Stimulated activated CD8-positive, alpha-beta memory T cell treated with anti-CD3 and anti-CD28 coated beads, Interleukin-12 subunit alpha, Interleukin-12 subunit beta, amount 100 ng/mL, for 4 hours (primary cell): ENCODE measurements around the gene GNB1L.
A peak's percentile ranks its signal among the peaks of the same experiment; 100 is the strongest.

Source experiments
- DNase-seq: peaks from one replicate; pipeline ENCODE4 v3.0.0-alpha.2; 2020; ENCODE audit warnings: low read depth

The GNB1L gene

DNA sequence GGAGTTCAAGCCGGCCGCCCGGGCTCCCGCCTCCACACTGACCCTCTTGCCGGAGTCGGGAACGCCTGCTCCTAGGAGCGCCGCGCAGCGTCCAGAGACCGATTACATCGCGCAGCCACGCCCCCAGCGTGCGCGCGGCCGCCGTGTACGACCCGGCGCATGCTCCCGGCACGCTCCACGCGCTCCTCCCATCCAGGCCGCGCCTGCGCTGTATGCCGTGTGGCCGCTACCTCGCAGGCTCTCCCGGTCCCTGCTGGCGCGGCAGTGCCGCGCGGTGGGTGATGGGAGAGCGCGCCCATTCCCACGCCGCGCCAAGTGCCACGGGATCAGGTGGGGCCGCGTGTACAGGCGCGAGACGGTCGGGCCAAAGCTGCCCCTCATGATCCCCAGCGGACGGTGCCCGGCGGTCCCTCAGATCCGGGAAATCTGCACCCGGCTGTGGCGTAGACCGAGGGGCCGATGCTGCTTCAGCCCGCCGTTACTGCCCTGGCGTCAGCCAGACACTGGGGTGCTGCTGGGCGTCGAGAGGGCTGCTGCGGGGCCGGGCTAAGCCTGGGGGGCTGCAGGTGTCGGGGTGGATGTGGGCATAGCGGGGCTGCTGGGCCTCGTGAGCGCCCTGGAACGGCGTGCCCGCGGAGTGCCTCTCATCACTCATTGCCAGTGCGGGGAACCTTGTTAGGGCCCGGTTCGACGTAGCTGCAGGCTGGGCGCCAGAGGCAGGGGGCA, at the start of gene GNB1L, which contains the start of gene RTL10:
GNB1L (minus strand) TSS at position 97 of the 726 bp plus-strand sequence. CDS start 33,519 bp downstream, outside the sequence.
RTL10 (minus strand) TSS at position 97 of the 726 bp plus-strand sequence. CDS start 2,613 bp downstream, outside the sequence.
- peak; percentile 94 for DNase-seq

DNA sequence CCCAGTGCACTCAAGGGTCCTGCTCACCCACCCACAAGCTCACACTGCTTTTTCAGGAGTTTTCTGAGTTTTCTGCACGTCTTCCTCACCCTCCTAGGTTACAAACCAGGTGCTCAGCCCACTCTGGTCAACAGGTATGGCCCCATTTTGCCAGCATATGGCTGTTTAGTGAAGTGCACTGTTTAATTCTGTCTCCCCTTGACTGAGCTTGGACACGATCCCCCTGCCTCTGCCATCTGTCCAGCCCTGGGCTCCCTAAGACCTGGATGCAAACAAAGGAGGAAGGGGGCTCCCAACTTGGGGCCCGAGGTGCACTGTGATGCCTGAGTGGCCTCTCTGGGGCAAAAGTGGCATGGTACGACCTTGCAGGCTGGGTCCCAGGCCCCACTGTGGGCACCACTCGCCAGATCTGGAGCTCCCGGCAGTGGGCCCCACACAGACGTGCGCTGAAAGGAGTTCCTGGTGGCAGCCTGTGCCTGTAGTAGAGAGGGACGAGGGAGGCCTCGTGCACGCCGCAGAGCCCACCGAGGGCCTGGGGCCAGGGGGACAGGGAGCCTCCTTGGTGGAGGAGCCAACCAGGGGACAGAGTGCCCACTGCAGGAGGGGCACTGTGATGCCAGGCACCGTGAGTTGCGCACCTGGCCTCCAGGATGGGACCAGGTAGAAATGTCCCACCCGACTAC, 49.6 kb upstream of the GNB1L start:
- no peak for DNase-seq

DNA sequence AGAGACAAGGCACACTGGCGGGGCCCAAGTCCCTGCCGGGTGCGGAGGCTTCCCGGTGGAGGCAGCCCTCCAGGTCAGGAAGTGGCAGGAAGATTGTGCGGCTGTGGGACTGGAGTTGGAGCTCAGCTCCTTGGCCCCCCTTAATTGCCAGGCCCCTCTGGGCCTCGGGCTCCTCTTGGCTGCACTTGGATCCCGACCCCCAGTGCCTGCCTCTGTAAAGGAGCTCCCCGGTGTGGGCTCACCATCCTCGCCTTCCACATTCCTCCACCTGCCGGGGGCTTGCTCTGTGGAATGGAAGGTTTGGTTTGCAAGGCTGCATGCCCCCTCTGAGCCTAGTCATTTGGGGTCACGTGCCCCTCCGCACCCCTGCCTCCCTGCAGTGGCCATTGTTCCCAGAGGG, 48.8 kb upstream of the GNB1L start:
- DNase-seq, result no peak

DNA sequence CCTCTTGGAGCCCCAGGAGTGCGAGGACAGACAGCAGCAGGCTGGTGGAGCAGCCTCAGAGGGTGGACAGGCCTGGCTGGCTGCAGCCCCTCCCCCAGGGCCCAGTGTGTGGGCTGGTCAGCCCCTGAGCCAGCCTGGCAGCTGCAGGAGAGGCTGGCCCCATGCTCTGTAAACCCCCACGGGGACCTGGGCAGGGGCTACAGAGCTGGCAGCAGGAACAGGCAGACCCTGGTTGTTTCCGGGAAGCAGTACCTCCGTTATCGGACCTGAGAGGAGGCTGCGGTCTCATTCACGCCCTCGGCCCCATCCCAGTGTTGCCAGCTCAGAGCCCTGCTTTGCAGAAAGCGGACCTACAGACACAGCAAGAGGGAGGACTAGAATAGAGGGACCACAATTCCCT, 48.4 kb upstream of the GNB1L start:
- no peak for DNase-seq

DNA sequence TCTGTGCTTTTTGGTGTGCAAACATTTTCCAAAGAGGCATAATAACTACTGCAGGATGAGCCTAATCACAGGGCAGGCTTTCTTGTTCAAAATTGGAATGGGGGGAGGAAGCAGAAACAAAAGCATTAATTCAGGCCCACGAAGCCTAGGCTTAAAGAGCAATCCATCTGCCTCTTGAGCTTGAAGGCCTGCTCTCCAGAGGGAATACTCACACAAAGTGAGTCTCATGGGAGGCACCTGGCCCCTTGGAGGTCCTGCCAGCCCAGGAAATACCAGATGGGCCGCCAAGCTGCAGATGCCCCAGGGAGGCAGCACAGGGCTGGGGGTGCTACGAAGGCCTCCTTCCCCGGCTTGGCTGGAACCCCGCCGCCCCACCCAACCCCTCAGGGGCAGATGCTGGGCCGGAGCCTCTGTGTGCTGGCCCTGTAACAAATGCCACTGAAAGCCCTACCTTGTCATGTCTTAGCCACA, 47.6 kb upstream of the GNB1L start:
- DNase-seq, result no peak

- DNase-seq, result no peak
Observed at GRCh38 chr22:19901577-19902244, 47.0 kb upstream of the GNB1L start.

DNA sequence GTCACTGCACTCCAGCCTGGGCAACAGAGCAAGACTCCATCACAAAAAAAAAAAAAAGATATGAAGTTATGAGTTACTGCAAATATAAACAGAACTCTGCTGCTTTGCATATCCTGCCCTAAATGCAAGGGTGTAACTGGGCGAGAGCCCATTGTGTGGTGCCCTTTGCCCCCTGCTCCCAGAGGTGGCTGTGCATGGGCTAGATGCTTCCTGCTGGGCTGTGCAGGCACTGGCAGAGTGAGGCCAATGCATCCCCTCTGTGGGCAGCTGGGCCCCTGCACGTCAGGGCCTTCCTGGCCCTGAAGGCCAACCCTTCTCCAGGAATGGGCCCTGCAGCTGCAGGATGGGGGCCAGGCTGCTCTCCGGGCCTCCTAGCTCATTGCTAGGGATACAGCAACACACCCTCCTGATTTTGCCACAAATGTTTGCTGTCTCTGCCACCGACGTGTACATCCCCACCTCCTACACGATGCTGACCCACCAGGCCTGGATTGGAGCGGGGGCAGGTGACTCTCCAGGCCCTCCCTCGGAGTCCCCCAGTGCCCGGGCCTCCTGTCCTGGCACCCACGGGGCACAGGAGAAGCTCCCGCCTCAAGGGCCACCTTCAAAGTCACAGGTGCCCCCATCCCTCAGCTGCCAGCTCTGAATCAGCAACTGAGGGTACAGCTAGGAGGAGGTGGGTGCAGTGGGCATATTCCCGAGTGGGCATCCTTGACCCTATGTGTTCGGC, 46.2 kb upstream of the GNB1L start:
- DNase-seq, result no peak

DNA sequence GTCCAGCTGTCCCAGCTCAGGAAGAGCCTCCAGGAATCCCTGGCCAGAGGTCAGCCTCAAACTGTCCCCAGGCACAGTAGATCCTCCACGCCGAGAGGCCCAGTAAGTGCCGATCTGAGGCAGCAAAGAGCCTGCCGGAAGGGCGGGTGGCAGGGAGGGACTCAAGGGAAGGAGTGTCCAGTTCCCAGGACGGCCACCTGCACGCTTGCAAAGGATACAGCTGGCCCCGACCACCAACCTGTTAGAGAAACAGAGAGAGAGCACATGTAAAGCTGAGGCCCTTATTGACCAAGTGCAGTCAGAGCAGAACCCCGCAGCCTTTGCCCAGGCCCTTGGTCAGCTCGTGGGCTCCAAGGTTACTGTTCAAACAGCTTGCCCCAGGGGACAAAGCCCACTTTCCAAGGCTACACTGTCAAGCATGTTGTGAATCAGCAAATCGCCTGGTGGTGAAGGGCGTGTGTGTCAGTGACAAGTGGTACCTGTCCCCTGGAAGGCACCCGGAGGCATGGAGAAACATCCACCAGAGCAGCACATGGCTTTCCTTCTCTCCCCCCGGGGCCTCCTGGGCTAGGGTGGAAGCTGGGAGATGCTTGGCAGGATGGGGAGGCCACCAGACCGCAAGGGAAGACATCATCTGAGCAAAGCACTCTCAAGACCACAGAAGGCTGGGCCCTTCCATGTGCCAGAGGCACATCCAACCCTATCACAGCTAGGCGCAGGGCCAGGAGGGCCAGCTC, 44.3 kb upstream of the GNB1L start:
- no peak for DNase-seq

- DNase-seq, result no peak
Observed at GRCh38 chr22:19898145-19898544, 43.5 kb upstream of the GNB1L start.

DNA sequence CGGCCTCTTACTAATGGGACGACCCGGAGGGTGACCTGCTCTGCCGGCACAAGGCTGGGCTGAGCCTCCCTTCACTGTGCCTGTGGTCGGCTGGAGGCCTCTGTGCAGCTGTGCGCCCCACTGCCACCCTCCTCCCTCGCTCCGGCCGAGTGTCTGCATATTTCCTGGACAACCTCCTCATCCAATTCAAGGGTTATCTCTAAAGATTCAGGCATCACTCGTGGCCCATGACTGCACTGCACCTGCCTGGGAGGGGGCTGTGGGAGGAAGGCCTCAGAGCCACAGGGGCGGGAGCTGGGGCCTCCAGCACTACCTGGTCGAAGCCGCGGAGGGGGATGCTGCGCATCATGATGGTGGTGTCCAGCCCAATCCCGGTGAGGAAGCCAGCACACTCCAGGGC, 43.1 kb upstream of the GNB1L start:
- DNase-seq, result no peak

DNA sequence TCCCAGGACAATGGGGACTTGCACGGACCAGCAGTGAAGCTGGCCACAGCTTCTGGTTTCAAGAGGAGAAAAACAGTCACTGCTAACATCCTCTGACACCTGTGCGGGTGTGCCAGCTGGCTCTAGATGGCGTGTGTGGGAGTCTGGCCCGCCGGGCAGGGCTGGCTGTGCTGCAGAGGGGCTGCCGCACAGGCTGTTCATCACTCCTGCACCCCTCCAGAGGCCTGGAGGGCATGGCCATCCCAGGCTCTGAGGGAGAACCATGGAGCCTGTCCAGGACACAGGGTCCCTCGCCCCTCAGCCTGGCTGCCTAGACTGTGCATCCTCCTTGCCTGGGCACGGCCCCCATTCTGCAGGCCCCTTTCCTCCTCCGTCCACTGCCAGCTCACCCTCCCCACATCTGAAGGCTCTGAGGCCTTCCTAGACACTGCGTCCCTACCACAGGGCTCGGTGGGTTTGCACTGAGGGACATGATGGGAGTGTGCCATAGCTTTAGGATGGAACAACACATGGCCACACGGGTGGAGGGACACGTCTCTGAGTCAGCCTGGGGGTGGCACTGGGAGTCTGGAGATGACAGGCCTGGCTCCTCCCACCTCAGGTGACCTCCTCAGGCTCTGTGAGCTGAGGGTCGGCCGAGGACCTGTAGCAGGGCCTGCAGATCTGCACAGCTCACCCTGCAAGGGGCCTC, 42.1 kb upstream of the GNB1L start:
- DNase-seq, result no peak

DNA sequence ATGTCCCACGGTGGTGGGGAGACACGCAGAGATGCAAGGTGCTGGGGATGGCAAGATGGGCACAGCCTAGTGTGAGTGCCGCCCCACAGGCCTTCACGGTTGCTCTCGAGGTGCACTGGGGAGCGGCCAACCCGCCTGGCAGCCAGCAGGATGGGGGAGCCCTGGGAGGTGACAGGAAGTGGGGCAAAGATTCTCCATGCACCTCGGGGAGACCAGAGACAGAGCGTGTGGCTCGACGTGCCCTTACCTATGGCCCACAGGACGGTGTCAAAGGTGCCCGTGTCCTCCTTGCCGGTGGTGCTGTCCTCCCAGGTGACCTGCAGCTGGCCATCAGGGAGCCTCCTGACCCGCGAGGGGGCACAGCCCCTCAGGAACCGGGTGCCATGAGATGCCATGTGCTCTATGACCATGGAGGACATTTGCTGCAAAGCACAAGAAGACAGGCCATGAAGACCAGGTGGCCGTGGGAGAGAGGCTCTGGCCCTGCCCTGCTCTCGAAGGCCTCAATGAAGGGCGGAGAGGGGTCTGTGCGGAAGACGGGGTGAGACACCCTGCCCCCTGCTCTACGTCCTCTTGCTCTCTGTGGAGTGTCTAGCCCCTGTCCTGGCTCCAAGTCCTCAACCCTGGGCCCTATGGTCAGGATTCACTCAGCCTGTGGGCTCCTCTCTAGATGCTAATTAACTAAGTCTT, 40.6 kb upstream of the GNB1L start:
- DNase-seq, result no peak

DNA sequence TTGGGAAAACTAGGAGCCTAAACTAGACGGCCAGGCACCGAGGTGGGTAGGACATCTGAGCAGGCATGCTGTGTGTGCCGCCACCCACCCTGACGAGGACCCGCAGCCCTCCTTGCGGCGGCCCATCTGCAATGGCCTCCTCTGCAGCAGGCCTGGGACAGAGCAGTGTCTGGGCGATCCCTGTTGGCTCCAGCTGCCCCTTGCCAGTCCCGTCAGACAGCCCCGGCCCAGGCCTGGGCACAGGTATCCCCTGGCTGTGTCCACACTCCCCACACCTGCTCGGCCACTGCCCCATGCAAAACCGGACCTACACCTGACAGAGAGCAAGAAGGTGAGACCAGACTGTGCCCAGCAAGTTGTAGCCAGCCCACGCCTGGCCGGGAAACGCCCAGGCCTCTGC, 38.7 kb upstream of the GNB1L start:
- DNase-seq, result no peak

GRCh38 chr22:19892925-19893324, 38.3 kb upstream of the GNB1L start:
- no peak for DNase-seq

GRCh38 chr22:19892257-19892879, 37.7 kb upstream of the GNB1L start:
- peak; percentile 17 for DNase-seq

- DNase-seq, result peak; percentile 69
Observed at GRCh38 chr22:19891317-19892256, 36.9 kb upstream of the GNB1L start.

DNA sequence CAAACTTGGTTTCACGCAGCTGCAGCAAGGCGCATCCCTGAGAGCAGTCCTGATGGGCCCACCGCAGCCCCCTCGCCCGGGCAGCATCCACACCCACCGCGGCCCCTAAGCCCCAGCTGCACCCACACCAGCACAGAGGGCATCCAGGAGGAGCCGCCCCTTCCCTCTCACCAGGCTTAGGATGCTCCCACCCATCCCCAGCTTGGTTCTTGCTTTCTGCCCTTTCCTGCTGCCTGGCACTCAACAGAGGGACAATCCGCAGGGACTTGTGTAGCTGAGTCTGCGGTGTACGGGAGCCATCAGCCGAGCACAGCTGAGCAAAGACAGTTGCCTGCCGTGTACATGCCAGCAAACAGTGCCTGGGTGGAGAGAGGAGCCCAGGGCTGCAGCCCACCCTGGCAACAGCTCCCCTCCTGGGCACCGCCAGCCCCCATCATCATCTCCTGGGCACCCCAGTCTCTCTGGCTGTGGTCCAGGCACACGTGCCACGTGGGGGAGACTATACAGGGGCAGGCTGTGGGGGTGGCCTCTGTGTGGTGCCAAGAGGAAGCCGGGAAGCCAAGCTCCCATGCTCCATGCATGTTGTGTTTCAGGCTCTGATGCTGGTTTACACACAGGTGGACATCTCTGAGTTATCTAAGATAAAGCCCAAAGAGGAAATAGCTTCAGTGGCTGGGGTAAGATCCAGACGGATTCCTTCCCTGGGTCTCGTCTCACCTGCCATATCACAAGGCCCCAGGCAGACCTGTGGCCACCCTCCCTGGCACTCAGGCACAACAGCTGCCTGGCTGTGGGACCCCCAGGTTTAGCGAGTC, 36.0 kb upstream of the GNB1L start:
- no peak for DNase-seq

DNA sequence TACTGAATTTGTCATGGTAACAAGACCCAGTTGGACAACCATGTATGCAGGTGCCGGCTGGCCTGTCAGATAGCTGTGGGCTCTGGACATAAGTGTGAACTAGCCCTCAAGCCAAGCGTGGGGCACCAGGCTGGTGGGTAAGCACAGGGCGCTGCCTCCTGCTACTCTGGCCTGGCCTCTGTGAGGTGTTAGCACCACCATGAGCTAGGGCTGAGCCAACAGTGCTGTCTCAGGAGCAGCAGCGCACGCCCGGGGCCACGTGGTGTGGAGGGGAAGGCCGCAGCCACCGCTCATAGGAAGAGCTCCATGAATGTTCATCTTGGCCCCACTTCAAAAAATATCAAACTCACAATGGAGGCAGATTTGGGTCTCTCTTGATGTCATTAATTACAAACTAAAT, 35.3 kb upstream of the GNB1L start:
- DNase-seq, result no peak
